Pulmonary artery endothelial cell (primary cell): Measurements from ENCODE around the gene PRPF8. TPM values are rescaled to one million over a fixed set of nuclear protein-coding genes. Genes with fewer than 3 reads are reported as not detected.
"Not testable (repeated sequence)": the region's sequence is repeated elsewhere in the genome, so short reads cannot be mapped to it uniquely, and the experiment has no call there.

ENCODE experiments used
- DNase-seq: peaks from one replicate; pipeline ENCODE4 v3.0.0-alpha.2; 2011; ENCODE audit warnings: low read depth, low spot score
- total RNA-seq: library from RNA; depleted of rRNA; stranded (reverse); fragments of >200 nt; gene quantifications from 2 replicates; pipeline ENCODE4 v1.2.3, GENCODE V29; 2014

Gene PRPF8
- total RNA-seq, 1 donor from 2014 or later, result 98.5 TPM

GRCh38 chr17:1716076-1716911 is 31.6 kb upstream of the PRPF8 start:
- peak; percentile 100 for DNase-seq

- DNase-seq, result no peak
Measured at GRCh38 chr17:1715803-1716075, 31.1 kb upstream of the PRPF8 start.

- peak; percentile 68 for DNase-seq
Measured at GRCh38 chr17:1714980-1715802, 30.5 kb upstream of the PRPF8 start.

GRCh38 chr17:1714427-1714979 is 29.8 kb upstream of the PRPF8 start:
- peak; percentile 91 for DNase-seq

- DNase-seq, result no peak
Measured at GRCh38 chr17:1713878-1714426, 29.3 kb upstream of the PRPF8 start.

- no peak for DNase-seq
Measured at GRCh38 chr17:1713160-1713877, 28.7 kb upstream of the PRPF8 start.

GRCh38 chr17:1712271-1712670 is 27.6 kb upstream of the PRPF8 start:
- no peak for DNase-seq

- no peak for DNase-seq
Measured at GRCh38 chr17:1711804-1712203, 27.1 kb upstream of the PRPF8 start.

- DNase-seq, result no peak
Measured at GRCh38 chr17:1710807-1711553, 26.3 kb upstream of the PRPF8 start.

GRCh38 chr17:1709971-1710806 is 25.5 kb upstream of the PRPF8 start, which contains the start of gene TLCD2:
TLCD2 (minus strand) TSS chr17:1710377; CDS start chr17:1710242, 135 bp downstream.
- DNase-seq, result no peak

- DNase-seq, result no peak
Measured at GRCh38 chr17:1709403-1709951, 24.8 kb upstream of the PRPF8 start.

GRCh38 chr17:1708791-1709346 is 24.2 kb upstream of the PRPF8 start:
- not testable (repeated sequence) for DNase-seq

- no peak for DNase-seq
Measured at GRCh38 chr17:1707107-1707506, 22.4 kb upstream of the PRPF8 start.

GRCh38 chr17:1705004-1705403 is 20.3 kb upstream of the PRPF8 start:
- DNase-seq, result no peak

- no peak for DNase-seq
Measured at GRCh38 chr17:1703063-1703462, 18.4 kb upstream of the PRPF8 start.

GRCh38 chr17:1699891-1700290 is 15.2 kb upstream of the PRPF8 start:
- DNase-seq, result not testable (repeated sequence)

- DNase-seq, result no peak
Measured at GRCh38 chr17:1697681-1698080, 13.0 kb upstream of the PRPF8 start.

GRCh38 chr17:1695365-1695764 is 10.7 kb upstream of the PRPF8 start:
- no peak for DNase-seq

- DNase-seq, result no peak
Measured at GRCh38 chr17:1693339-1693738, 8.7 kb upstream of the PRPF8 start.
